AML-193 (cell line): ENCODE results near the gene FLVCR2.

Source experiments
- DNase-seq, 2 experiments: peaks; one replicate each; lab custom pipeline; 2025; lab: John Stamatoyannopoulos, UW

Gene FLVCR2

GRCh38 chr14:75630695-75631452 lies 52.5 kb downstream of the FLVCR2 start:
- DNase-seq: no peak

- DNase-seq: no peak
Observed at GRCh38 chr14:75631453-75631831, 53.0 kb downstream of the FLVCR2 start.

GRCh38 chr14:75634848-75635247 lies 56.4 kb downstream of the FLVCR2 start:
- DNase-seq: no peak

- no peak for DNase-seq
Observed at GRCh38 chr14:75636100-75636692, 57.8 kb downstream of the FLVCR2 start.

GRCh38 chr14:75640876-75641275 lies 62.5 kb downstream of the FLVCR2 start:
- no peak for DNase-seq

- no peak for DNase-seq
Observed at GRCh38 chr14:75643985-75644384, 65.6 kb downstream of the FLVCR2 start.

GRCh38 chr14:75645056-75645455 lies 66.6 kb downstream of the FLVCR2 start:
- DNase-seq: no peak

- no peak for DNase-seq
Observed at GRCh38 chr14:75646762-75647161, 68.3 kb downstream of the FLVCR2 start.

- peak; percentile 14 to 28 for DNase-seq
Observed at GRCh38 chr14:75647640-75648039, 69.2 kb downstream of the FLVCR2 start.

GRCh38 chr14:75648066-75648838 lies 69.8 kb downstream of the FLVCR2 start:
- DNase-seq: no peak

- DNase-seq: no peak
Observed at GRCh38 chr14:75649337-75649736, 70.9 kb downstream of the FLVCR2 start.

- no peak for DNase-seq
Observed at GRCh38 chr14:75649773-75650172, 71.4 kb downstream of the FLVCR2 start.

GRCh38 chr14:75650253-75651058 lies 72.0 kb downstream of the FLVCR2 start:
- DNase-seq: no peak

- no peak for DNase-seq
Observed at GRCh38 chr14:75653563-75653962, 75.1 kb downstream of the FLVCR2 start.

- peak; percentile 56 to 60 for DNase-seq
Observed at GRCh38 chr14:75654127-75654732, 75.8 kb downstream of the FLVCR2 start.

- DNase-seq: no peak
Observed at GRCh38 chr14:75655235-75655634, 76.8 kb downstream of the FLVCR2 start.

- no peak for DNase-seq
Observed at GRCh38 chr14:75657331-75657730, 78.9 kb downstream of the FLVCR2 start.

GRCh38 chr14:75658957-75659356 lies 80.5 kb downstream of the FLVCR2 start:
- no peak for DNase-seq

GRCh38 chr14:75660238-75660629 lies 81.8 kb downstream of the FLVCR2 start:
- no peak for DNase-seq

GRCh38 chr14:75660630-75661498 lies 82.4 kb downstream of the FLVCR2 start, which contains the start of the genes ERG28 and TTLL5:
ERG28 (minus strand) TSS chr14:75660876; CDS start chr14:75657502, 3,374 bp downstream.
TTLL5 (plus strand) TSS chr14:75661246; CDS start chr14:75663150, 1,904 bp downstream.
- DNase-seq: peak; percentile 98 to 99

GRCh38 chr14:75661499-75661814 lies 83.0 kb downstream of the FLVCR2 start:
- no peak for DNase-seq
